HepG2 (cell line): ENCODE data around the gene OTUD7B. TPM values are rescaled to one million over a fixed set of nuclear protein-coding genes. Genes with fewer than 3 reads are reported as not detected.

ENCODE experiments used
- FOXK1 ChIP-seq: sonication (generic); formaldehyde crosslinking; IDR thresholded peaks from 2 replicates; pipeline ENCODE4 v1.4.0; 2020; ENCODE audit warnings: low read depth, missing genetic modification reagents, borderline replicate concordance
- FOXO1 ChIP-seq: sonication (generic); formaldehyde crosslinking; IDR thresholded peaks from 2 replicates; pipeline ENCODE4 v1.4.0; 2020; ENCODE audit warnings: missing genetic modification reagents
- GATAD2A ChIP-seq: IDR thresholded peaks from 2 replicates; pipeline ENCODE4 v1.6.1; 2016
- MAFF ChIP-seq: IDR thresholded peaks from 2 replicates; pipeline ENCODE4 v1.6.1; 2011; ENCODE audit warnings: low read depth, low read length, improper control_type of control experiment
- SAFB2 ChIP-seq: sonication (generic); formaldehyde crosslinking; IDR thresholded peaks from 2 replicates; pipeline ENCODE4 v1.5.1; 2020; ENCODE audit warnings: missing genetic modification reagents, low read depth, mild to moderate bottlenecking, borderline replicate concordance
- SNAPC2 ChIP-seq: sonication (generic); formaldehyde crosslinking; IDR thresholded peaks from 2 replicates; pipeline ENCODE4 v1.8.1; 2022; ENCODE audit warnings: mild to moderate bottlenecking, missing genetic modification reagents
- TFDP2 ChIP-seq: sonication (generic); formaldehyde crosslinking; IDR thresholded peaks from 2 replicates; pipeline ENCODE4 v1.4.0; 2020; ENCODE audit warnings: missing genetic modification reagents
- ZNF460 ChIP-seq: sonication (generic); formaldehyde crosslinking; IDR thresholded peaks from 2 replicates; pipeline ENCODE4 v1.5.1; 2020; ENCODE audit warnings: missing genetic modification reagents, mild to moderate bottlenecking, borderline replicate concordance
- ZNF546 ChIP-seq: sonication (generic); formaldehyde crosslinking; conservative IDR thresholded peaks from 2 replicates; pipeline ENCODE4 v1.8.1; 2023; ENCODE audit warnings: mild to moderate bottlenecking, missing genetic modification reagents
- ZNF563 ChIP-seq: sonication (generic); formaldehyde crosslinking; IDR thresholded peaks from 2 replicates; pipeline ENCODE4 v1.8.0; 2022; ENCODE audit warnings: mild to moderate bottlenecking, moderate library complexity, missing genetic modification reagents
- ZNF672 ChIP-seq: sonication (generic); formaldehyde crosslinking; IDR thresholded peaks from 2 replicates; pipeline ENCODE4 v1.8.1; 2022; ENCODE audit warnings: missing genetic modification reagents
- polyA plus RNA-seq, 8 experiments: library from polyadenylated mRNA; depleted of rRNA in 3 of 8; stranded (reverse) in 7 of 8; unstranded in 1 of 8; fragments of >200 nt; fragmentation: Illumina TruSeq in 4 of 8; extraction: Trizol in 4 of 8; gene quantifications; 2 replicates each; pipeline versions ENCODE4 v1.2.1 to v1.2.3, GENCODE V29; 2011 to 2016; ENCODE audit warnings: low read depth in 4 of 8, missing spikeins in 1 of 8, mixed read lengths in 1 of 8; ENCODE audit not compliant: insufficient read depth in 1 of 8
- total RNA-seq, 5 experiments: library from RNA; depleted of rRNA; stranded (reverse); fragments of >200 nt; fragmentation: Illumina TruSeq; extraction: Trizol; gene quantifications; 2 replicates each; pipeline ENCODE4 v1.2.3, GENCODE V29; 2016; ENCODE audit warnings: low read depth in 1 of 5
- TF ChIP-seq, protein P1 (sequence below): sonication (generic); formaldehyde crosslinking; IDR thresholded peaks from 2 replicates; pipeline ENCODE4 v1.5.1; 2020; ENCODE audit warnings: mild to moderate bottlenecking, missing genetic modification reagents, borderline replicate concordance
- TF ChIP-seq, protein P2 (sequence below), 2 experiments: sonication (generic) in 1 of 2; formaldehyde crosslinking in 1 of 2; IDR thresholded peaks; 2 replicates each; pipeline versions ENCODE4 v1.6.1 to v1.9.0; 2014 to 2022; ENCODE audit warnings: antibody characterized with exemption in 1 of 2, borderline replicate concordance in 1 of 2, inconsistent platforms in 1 of 2, low read depth in 1 of 2, missing genetic modification reagents in 1 of 2
- TF ChIP-seq, protein P3 (sequence below), 2 experiments: fragments of 450-650 bp in 1 of 2; sonication (generic) in 1 of 2; formaldehyde crosslinking; IDR thresholded peaks; 2 replicates each; pipeline versions ENCODE4 v1.5.0 to v1.8.0; 2020 to 2022; ENCODE audit warnings: mild to moderate bottlenecking in 1 of 2, missing genetic modification reagents in 1 of 2

The OTUD7B gene
- total and polyA plus RNA-seq, 2 of the 13 experiments (the other 11 are each of a cell fraction or from before 2014, with no cell fraction given): 5.1 to 11.2 TPM

DNA sequence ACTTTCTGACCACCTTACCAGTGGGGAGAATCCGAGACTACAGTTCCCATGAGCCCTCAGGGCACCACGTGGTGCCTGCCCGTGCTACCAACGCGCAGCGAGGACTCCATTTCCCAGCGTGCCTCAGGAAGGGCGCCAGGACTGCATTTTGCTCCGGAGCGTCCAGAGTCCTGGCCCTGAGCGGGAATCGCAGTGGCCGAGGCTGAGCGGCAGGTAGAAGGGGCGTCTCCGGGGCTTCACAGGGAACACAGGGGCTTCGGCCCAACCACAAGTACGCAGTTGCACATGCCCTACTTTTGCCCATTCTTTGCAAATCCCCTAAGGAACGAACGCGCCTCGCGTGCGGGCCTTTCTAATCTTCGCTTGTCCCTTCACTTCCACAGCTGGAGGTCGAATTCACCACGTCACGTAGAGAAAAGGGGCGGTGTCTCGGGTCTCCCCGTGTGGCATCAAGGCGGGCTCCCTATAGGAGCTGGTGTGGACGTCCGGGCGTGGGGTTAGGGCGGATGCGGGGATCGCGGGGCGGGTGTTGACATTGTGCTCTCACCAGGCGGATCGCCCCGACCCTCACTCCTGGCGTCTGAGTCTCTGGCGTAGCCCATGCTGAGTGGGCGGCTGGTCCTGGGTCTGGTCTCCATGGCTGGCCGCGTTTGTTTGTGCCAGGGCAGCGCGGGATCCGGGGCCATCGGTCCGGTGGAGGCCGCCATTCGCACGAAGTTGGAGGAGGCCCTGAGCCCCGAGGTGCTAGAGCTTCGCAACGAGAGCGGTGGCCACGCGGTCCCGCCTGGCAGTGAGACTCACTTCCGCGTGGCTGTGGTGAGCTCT is 110.9 kb downstream of the OTUD7B start, which contains the start of gene BOLA1 (continued):
- TF ChIP-seq, protein P1, sequence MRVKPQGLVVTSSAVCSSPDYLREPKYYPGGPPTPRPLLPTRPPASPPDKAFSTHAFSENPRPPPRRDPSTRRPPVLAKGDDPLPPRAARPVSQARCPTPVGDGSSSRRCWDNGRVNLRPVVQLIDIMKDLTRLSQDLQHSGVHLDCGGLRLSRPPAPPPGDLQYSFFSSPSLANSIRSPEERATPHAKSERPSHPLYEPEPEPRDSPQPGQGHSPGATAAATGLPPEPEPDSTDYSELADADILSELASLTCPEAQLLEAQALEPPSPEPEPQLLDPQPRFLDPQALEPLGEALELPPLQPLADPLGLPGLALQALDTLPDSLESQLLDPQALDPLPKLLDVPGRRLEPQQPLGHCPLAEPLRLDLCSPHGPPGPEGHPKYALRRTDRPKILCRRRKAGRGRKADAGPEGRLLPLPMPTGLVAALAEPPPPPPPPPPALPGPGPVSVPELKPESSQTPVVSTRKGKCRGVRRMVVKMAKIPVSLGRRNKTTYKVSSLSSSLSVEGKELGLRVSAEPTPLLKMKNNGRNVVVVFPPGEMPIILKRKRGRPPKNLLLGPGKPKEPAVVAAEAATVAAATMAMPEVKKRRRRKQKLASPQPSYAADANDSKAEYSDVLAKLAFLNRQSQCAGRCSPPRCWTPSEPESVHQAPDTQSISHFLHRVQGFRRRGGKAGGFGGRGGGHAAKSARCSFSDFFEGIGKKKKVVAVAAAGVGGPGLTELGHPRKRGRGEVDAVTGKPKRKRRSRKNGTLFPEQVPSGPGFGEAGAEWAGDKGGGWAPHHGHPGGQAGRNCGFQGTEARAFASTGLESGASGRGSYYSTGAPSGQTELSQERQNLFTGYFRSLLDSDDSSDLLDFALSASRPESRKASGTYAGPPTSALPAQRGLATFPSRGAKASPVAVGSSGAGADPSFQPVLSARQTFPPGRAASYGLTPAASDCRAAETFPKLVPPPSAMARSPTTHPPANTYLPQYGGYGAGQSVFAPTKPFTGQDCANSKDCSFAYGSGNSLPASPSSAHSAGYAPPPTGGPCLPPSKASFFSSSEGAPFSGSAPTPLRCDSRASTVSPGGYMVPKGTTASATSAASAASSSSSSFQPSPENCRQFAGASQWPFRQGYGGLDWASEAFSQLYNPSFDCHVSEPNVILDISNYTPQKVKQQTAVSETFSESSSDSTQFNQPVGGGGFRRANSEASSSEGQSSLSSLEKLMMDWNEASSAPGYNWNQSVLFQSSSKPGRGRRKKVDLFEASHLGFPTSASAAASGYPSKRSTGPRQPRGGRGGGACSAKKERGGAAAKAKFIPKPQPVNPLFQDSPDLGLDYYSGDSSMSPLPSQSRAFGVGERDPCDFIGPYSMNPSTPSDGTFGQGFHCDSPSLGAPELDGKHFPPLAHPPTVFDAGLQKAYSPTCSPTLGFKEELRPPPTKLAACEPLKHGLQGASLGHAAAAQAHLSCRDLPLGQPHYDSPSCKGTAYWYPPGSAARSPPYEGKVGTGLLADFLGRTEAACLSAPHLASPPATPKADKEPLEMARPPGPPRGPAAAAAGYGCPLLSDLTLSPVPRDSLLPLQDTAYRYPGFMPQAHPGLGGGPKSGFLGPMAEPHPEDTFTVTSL (CRISPR knock-in tag): no peak; the same call in 1 of the 2 replicates
- TF ChIP-seq, protein P2, sequence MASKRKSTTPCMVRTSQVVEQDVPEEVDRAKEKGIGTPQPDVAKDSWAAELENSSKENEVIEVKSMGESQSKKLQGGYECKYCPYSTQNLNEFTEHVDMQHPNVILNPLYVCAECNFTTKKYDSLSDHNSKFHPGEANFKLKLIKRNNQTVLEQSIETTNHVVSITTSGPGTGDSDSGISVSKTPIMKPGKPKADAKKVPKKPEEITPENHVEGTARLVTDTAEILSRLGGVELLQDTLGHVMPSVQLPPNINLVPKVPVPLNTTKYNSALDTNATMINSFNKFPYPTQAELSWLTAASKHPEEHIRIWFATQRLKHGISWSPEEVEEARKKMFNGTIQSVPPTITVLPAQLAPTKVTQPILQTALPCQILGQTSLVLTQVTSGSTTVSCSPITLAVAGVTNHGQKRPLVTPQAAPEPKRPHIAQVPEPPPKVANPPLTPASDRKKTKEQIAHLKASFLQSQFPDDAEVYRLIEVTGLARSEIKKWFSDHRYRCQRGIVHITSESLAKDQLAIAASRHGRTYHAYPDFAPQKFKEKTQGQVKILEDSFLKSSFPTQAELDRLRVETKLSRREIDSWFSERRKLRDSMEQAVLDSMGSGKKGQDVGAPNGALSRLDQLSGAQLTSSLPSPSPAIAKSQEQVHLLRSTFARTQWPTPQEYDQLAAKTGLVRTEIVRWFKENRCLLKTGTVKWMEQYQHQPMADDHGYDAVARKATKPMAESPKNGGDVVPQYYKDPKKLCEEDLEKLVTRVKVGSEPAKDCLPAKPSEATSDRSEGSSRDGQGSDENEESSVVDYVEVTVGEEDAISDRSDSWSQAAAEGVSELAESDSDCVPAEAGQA (IDR thresholded peaks at IDR 0.05; ENCODE audit: low read depth): peak; percentile 73; the same call in 1 of the 2 replicates
- TF ChIP-seq, protein P2 (CRISPR knock-in tag; IDR thresholded peaks at IDR 0.05; ENCODE audit: borderline replicate concordance): no peak
- TF ChIP-seq ZNF546 (CRISPR knock-in tag): no peak
- TF ChIP-seq ZNF672 (CRISPR knock-in tag): no peak
- TF ChIP-seq ZNF460: no peak
- TF ChIP-seq GATAD2A (CRISPR knock-in tag): peak; percentile 18; the same call in 1 of the 2 replicates
- TF ChIP-seq MAFF: no peak
- TF ChIP-seq TFDP2 (CRISPR knock-in tag): peak; percentile 87
- TF ChIP-seq SAFB2 (CRISPR knock-in tag): peak; percentile 65; the same call in 1 of the 2 replicates
- TF ChIP-seq SNAPC2 (CRISPR knock-in tag): no peak
- no peak for TF ChIP-seq ZNF563 (CRISPR knock-in tag)
- TF ChIP-seq, protein P3, sequence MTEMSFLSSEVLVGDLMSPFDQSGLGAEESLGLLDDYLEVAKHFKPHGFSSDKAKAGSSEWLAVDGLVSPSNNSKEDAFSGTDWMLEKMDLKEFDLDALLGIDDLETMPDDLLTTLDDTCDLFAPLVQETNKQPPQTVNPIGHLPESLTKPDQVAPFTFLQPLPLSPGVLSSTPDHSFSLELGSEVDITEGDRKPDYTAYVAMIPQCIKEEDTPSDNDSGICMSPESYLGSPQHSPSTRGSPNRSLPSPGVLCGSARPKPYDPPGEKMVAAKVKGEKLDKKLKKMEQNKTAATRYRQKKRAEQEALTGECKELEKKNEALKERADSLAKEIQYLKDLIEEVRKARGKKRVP (CRISPR knock-in tag; IDR thresholded peaks at IDR 0.05): peak in 1 of 2 experiments; percentile 57; a peak in 1 of 4 replicates
- no peak for TF ChIP-seq FOXO1 (CRISPR knock-in tag)
- peak; percentile 70; the same call in 1 of the 2 replicates for TF ChIP-seq FOXK1 (CRISPR knock-in tag)
